T-helper 1 cell treated with Interleukin-12 subunit alpha and Interleukin-12 subunit beta and Interleukin-4 antibody, amounts not matched to agents 30 μg/mL and 1 μg/mL, for 36 hours (primary cell): ENCODE measurements around the gene MYO3B.
"Not testable (repeated sequence)": the region's sequence is repeated elsewhere in the genome, so short reads cannot be mapped to it uniquely, and the experiment has no call there.

Experiments used
- H3K27ac Mint-ChIP-seq: one replicate; pipeline ENCODE4 v1.8.0; 2021; ENCODE audit warnings: mild to moderate bottlenecking, mixed read lengths
- H3K27me3 Mint-ChIP-seq: one replicate; pipeline ENCODE4 v1.8.0; 2021; ENCODE audit warnings: low read depth, mixed read lengths
- H3K36me3 Mint-ChIP-seq: one replicate; pipeline ENCODE4 v1.8.0; 2021; ENCODE audit warnings: low read depth, mixed read lengths
- H3K4me1 Mint-ChIP-seq: one replicate; pipeline ENCODE4 v1.8.0; 2021; ENCODE audit warnings: low read depth, mixed read lengths
- H3K4me3 Mint-ChIP-seq: one replicate; pipeline ENCODE4 v1.8.0; 2021; ENCODE audit warnings: mild to moderate bottlenecking, moderate library complexity, mixed read lengths
- H3K9me3 Mint-ChIP-seq: one replicate; pipeline ENCODE4 v1.8.0; 2021; ENCODE audit warnings: mixed read lengths

Gene MYO3B

GRCh38 chr2:170247882-170248393 lies 70.0 kb downstream of the MYO3B start:
- Mint-ChIP-seq H3K27me3 (peaks cover 27% of the 10 kb centered on the region), H3K27ac (no peak overlapping the region), H3K36me3 (no peaks in the 10 kb centered on the region), H3K9me3 (no peaks in the 10 kb centered on the region), H3K4me3 (no peak overlapping the region), H3K4me1 (no peaks in the 10 kb centered on the region)

GRCh38 chr2:170248574-170249393 lies 70.8 kb downstream of the MYO3B start:
- no peaks in the 10 kb centered on the region for H3K4me1 Mint-ChIP-seq
- H3K27ac Mint-ChIP-seq = no peak overlapping the region
- no peak overlapping the region for H3K4me3 Mint-ChIP-seq
- no peaks in the 10 kb centered on the region for H3K9me3 Mint-ChIP-seq
- H3K36me3 Mint-ChIP-seq = no peaks in the 10 kb centered on the region
- peaks cover 23% of the 10 kb centered on the region for H3K27me3 Mint-ChIP-seq

- Mint-ChIP-seq H3K36me3 (no peaks in the 10 kb centered on the region), H3K27me3 (peaks cover 16% of the 10 kb centered on the region), H3K27ac (no peak overlapping the region), H3K4me1 (no peaks in the 10 kb centered on the region), H3K9me3 (no peaks in the 10 kb centered on the region), H3K4me3 (no peak overlapping the region)
These were observed 71.8 kb downstream of the MYO3B start for GRCh38 chr2:170249761-170250160.

- Mint-ChIP-seq H3K4me1 (no peaks in the 10 kb centered on the region), H3K9me3 (no peaks in the 10 kb centered on the region), H3K27ac (no peak overlapping the region), H3K27me3 (peaks cover 14% of the 10 kb centered on the region), H3K4me3 (no peak overlapping the region), H3K36me3 (no peaks in the 10 kb centered on the region)
These were observed 72.6 kb downstream of the MYO3B start for GRCh38 chr2:170250584-170250983.

- no peaks in the 10 kb centered on the region for H3K4me1 Mint-ChIP-seq
- no peak overlapping the region for H3K4me3 Mint-ChIP-seq
- H3K9me3 Mint-ChIP-seq = no peaks in the 10 kb centered on the region
- no peaks in the 10 kb centered on the region for H3K36me3 Mint-ChIP-seq
- peaks cover 20% of the 10 kb centered on the region for H3K27me3 Mint-ChIP-seq
- H3K27ac Mint-ChIP-seq = no peak overlapping the region
These were observed 74.5 kb downstream of the MYO3B start for GRCh38 chr2:170252414-170252813.

GRCh38 chr2:170253721-170254230 lies 75.8 kb downstream of the MYO3B start:
- H3K4me1 Mint-ChIP-seq = no peaks in the 10 kb centered on the region
- H3K9me3 Mint-ChIP-seq = no peaks in the 10 kb centered on the region
- H3K4me3 Mint-ChIP-seq = no peak overlapping the region
- no peaks in the 10 kb centered on the region for H3K36me3 Mint-ChIP-seq
- H3K27me3 Mint-ChIP-seq = peaks cover 15% of the 10 kb centered on the region
- no peak overlapping the region for H3K27ac Mint-ChIP-seq

GRCh38 chr2:170254293-170254732 lies 76.4 kb downstream of the MYO3B start:
- H3K9me3 Mint-ChIP-seq = no peaks in the 10 kb centered on the region
- H3K36me3 Mint-ChIP-seq = no peaks in the 10 kb centered on the region
- H3K4me1 Mint-ChIP-seq = no peaks in the 10 kb centered on the region
- H3K27ac Mint-ChIP-seq = no peak overlapping the region
- H3K27me3 Mint-ChIP-seq = peaks cover 14% of the 10 kb centered on the region
- no peak overlapping the region for H3K4me3 Mint-ChIP-seq

- Mint-ChIP-seq H3K27me3 (peaks cover 14% of the 10 kb centered on the region), H3K9me3 (no peaks in the 10 kb centered on the region), H3K4me1 (no peaks in the 10 kb centered on the region), H3K4me3 (no peak overlapping the region), H3K36me3 (no peaks in the 10 kb centered on the region), H3K27ac (no peak overlapping the region)
These were observed 77.2 kb downstream of the MYO3B start for GRCh38 chr2:170255137-170255536.

GRCh38 chr2:170255971-170256370 lies 78.0 kb downstream of the MYO3B start:
- Mint-ChIP-seq H3K4me3 (no peak overlapping the region), H3K4me1 (no peaks in the 10 kb centered on the region), H3K27me3 (peaks cover 14% of the 10 kb centered on the region), H3K27ac (no peak overlapping the region), H3K9me3 (no peaks in the 10 kb centered on the region), H3K36me3 (no peaks in the 10 kb centered on the region)

- Mint-ChIP-seq H3K27ac (no peak overlapping the region), H3K4me1 (no peaks in the 10 kb centered on the region), H3K4me3 (no peak overlapping the region), H3K9me3 (no peaks in the 10 kb centered on the region), H3K36me3 (no peaks in the 10 kb centered on the region), H3K27me3 (peaks cover 14% of the 10 kb centered on the region)
These were observed 80.4 kb downstream of the MYO3B start for GRCh38 chr2:170258382-170258781.

GRCh38 chr2:170260188-170260587 lies 82.2 kb downstream of the MYO3B start:
- H3K27ac Mint-ChIP-seq = no peak overlapping the region
- H3K4me3 Mint-ChIP-seq = no peak overlapping the region
- H3K9me3 Mint-ChIP-seq = no peaks in the 10 kb centered on the region
- H3K4me1 Mint-ChIP-seq = no peaks in the 10 kb centered on the region
- H3K27me3 Mint-ChIP-seq = peaks cover 14% of the 10 kb centered on the region
- no peaks in the 10 kb centered on the region for H3K36me3 Mint-ChIP-seq

- Mint-ChIP-seq H3K36me3 (no peaks in the 10 kb centered on the region), H3K9me3 (no peaks in the 10 kb centered on the region), H3K4me1 (no peaks in the 10 kb centered on the region), H3K27me3 (peaks cover 7% of the 10 kb centered on the region), H3K4me3 (no peak overlapping the region), H3K27ac (no peak overlapping the region)
These were observed 83.6 kb downstream of the MYO3B start for GRCh38 chr2:170261566-170261965.

- no peaks in the 10 kb centered on the region for H3K27me3 Mint-ChIP-seq
- H3K4me1 Mint-ChIP-seq = no peaks in the 10 kb centered on the region
- no peaks in the 10 kb centered on the region for H3K36me3 Mint-ChIP-seq
- no peak overlapping the region for H3K4me3 Mint-ChIP-seq
- no peaks in the 10 kb centered on the region for H3K9me3 Mint-ChIP-seq
- H3K27ac Mint-ChIP-seq = no peak overlapping the region
These were observed 84.4 kb downstream of the MYO3B start for GRCh38 chr2:170262343-170262742.

GRCh38 chr2:170262806-170263205 lies 84.9 kb downstream of the MYO3B start:
- Mint-ChIP-seq H3K27me3 (peaks cover 4% of the 10 kb centered on the region), H3K27ac (no peak overlapping the region)

GRCh38 chr2:170263728-170264521 lies 86.0 kb downstream of the MYO3B start:
- H3K9me3 Mint-ChIP-seq, H3K4me3 Mint-ChIP-seq, H3K27me3 Mint-ChIP-seq, H3K4me1 Mint-ChIP-seq, H3K36me3 Mint-ChIP-seq, H3K27ac Mint-ChIP-seq: not testable (repeated sequence)

More at GRCh38 chr2:170262806-170263205, 84.9 kb downstream of the MYO3B start:
- no peak overlapping the region for H3K4me3 Mint-ChIP-seq
- no peaks in the 10 kb centered on the region for H3K4me1 Mint-ChIP-seq
- no peaks in the 10 kb centered on the region for H3K36me3 Mint-ChIP-seq
- no peaks in the 10 kb centered on the region for H3K9me3 Mint-ChIP-seq
